ENCODE data around the gene BNC2. TPM values are rescaled to one million over a fixed set of nuclear protein-coding genes. Genes with fewer than 3 reads are reported as not detected.

Gene BNC2
- total RNA-seq, 4 donors from 2014 or later = 20.5 to 55.4 (median 26.2) TPM

GRCh38 chr9:16730162-16730561 lies 140.3 kb downstream of the BNC2 start:
- in situ Hi-C loops (cut with MboI; ENCODE audit: low pct_ligation_motif_present in 1 of 4, low pct_unique_long_range_greater_than_20kb in 1 of 4, low sequenced_read_pairs in 3 of 4) (loop anchor here in 1 of 4 donors (10.0 kb wide), 1 partner anchor 135 kb away; no protein-coding TSS in a partner anchor), intact Hi-C loops (cut with DNase I; ENCODE audit: low total_unique reads) (no loop called here)
- Histone ChIP-seq H3K9me3 (no peaks in the 10 kb centered on the region), H3K36me3 (no peaks in the 10 kb centered on the region), H3K27me3 (no peaks in the 10 kb centered on the region), H3K4me3 (no peak overlapping the region), H3K27ac (no peak overlapping the region), H3K4me1 (peaks cover 0 to 6% (median 0%) of the 10 kb centered on the region in 4 donors)
- 84 to 86% methylated on average over 4 to 5 of the region's 5 CpGs for WGBS, 2 donors (ENCODE audit: low coverage in 1 of 2)
- no peak for DNase-seq
- no peak for TF ChIP-seq POLR2AphosphoS5 (IDR thresholded peaks at IDR 0.05)
- TF ChIP-seq, protein P1, sequence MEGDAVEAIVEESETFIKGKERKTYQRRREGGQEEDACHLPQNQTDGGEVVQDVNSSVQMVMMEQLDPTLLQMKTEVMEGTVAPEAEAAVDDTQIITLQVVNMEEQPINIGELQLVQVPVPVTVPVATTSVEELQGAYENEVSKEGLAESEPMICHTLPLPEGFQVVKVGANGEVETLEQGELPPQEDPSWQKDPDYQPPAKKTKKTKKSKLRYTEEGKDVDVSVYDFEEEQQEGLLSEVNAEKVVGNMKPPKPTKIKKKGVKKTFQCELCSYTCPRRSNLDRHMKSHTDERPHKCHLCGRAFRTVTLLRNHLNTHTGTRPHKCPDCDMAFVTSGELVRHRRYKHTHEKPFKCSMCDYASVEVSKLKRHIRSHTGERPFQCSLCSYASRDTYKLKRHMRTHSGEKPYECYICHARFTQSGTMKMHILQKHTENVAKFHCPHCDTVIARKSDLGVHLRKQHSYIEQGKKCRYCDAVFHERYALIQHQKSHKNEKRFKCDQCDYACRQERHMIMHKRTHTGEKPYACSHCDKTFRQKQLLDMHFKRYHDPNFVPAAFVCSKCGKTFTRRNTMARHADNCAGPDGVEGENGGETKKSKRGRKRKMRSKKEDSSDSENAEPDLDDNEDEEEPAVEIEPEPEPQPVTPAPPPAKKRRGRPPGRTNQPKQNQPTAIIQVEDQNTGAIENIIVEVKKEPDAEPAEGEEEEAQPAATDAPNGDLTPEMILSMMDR (IDR thresholded peaks at IDR 0.05) = no peak

- TF ChIP-seq, protein P1 (IDR thresholded peaks at IDR 0.05) = no peak
- TF ChIP-seq POLR2A (IDR thresholded peaks at IDR 0.05) (no peak), POLR2AphosphoS5 (IDR thresholded peaks at IDR 0.05) (no peak), EP300 (IDR thresholded peaks at IDR 0.05; ENCODE audit: low read depth) (no peak)
- in situ Hi-C loops (cut with MboI; ENCODE audit: low pct_ligation_motif_present in 1 of 4, low pct_unique_long_range_greater_than_20kb in 1 of 4, low sequenced_read_pairs in 3 of 4) (loop anchor here in 1 of 4 donors (10.0 kb wide), 1 partner anchor 135 kb away; no protein-coding TSS in a partner anchor), intact Hi-C loops (cut with DNase I; ENCODE audit: low total_unique reads) (loop anchor here (10.0 kb wide), 2 partner anchors 135 to 525 kb away; no protein-coding TSS in a partner anchor)
- no peaks in the 10 kb centered on the region for H3K27me3 ChIP-seq
- 61 to 100% methylated on average over 1 to 4 of the region's 4 CpGs for WGBS, 2 donors (ENCODE audit: low coverage in 1 of 2)
- no peak overlapping the region for H3K4me3 ChIP-seq
- H3K9me3 ChIP-seq = no peaks in the 10 kb centered on the region
- peaks cover 0 to 6% (median 0%) of the 10 kb centered on the region in 4 donors for H3K4me1 ChIP-seq
- no peak for DNase-seq
- H3K27ac ChIP-seq = peak overlapping the region in 1 of 4 donors; percentile 85
- H3K36me3 ChIP-seq = no peaks in the 10 kb centered on the region
Measured at GRCh38 chr9:16729651-16730050, 140.8 kb downstream of the BNC2 start.

DNA sequence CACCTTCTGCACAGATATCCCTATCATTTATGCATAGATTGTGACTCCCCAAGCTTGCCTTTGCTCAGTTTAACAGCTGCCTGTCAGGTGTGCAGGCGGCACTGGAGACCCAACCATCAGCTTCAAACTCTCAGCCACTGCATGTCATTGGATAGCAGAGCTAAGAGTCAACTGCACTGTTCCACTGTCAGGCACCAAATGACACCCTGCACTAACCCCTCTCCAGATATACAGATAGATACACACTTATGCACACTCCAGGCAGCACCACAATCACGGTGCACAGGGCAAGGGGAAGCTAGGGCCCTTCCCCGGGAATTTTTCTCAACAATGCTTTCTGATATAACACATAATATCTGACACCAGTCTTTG lies 142.3 kb downstream of the BNC2 start:
- Histone ChIP-seq H3K27ac (peak overlapping the region; percentile 74 to 88 (median 85)), H3K27me3 (no peaks in the 10 kb centered on the region), H3K4me3 (peak overlapping the region in 3 of 4 donors; percentile 46 to 64 (median 56)), H3K4me1 (peaks cover 0 to 6% (median 0%) of the 10 kb centered on the region in 4 donors), H3K9me3 (no peaks in the 10 kb centered on the region), H3K36me3 (no peaks in the 10 kb centered on the region)
- TF ChIP-seq POLR2A (IDR thresholded peaks at IDR 0.05) (no peak), POLR2AphosphoS5 (IDR thresholded peaks at IDR 0.05) (no peak), EP300 (IDR thresholded peaks at IDR 0.05; ENCODE audit: low read depth) (no peak)
- TF ChIP-seq, protein P1 (IDR thresholded peaks at IDR 0.05) = no peak
- no peak for DNase-seq
- WGBS, 2 donors (ENCODE audit: low coverage in 1 of 2) = 73 to 92% methylated on average over 2 to 3 of the region's 3 CpGs
- in situ Hi-C loops (cut with MboI; ENCODE audit: low pct_ligation_motif_present in 1 of 4, low pct_unique_long_range_greater_than_20kb in 1 of 4, low sequenced_read_pairs in 3 of 4) = no loop called here
- intact Hi-C loops (cut with DNase I; ENCODE audit: low total_unique reads) = loop anchor here (10.0 kb wide), 2 partner anchors 137 to 523 kb away; no protein-coding TSS in a partner anchor

GRCh38 chr9:16727452-16728136 lies 142.9 kb downstream of the BNC2 start:
- DNase-seq = no peak

More at GRCh38 chr9:16727452-16728136, 142.9 kb downstream of the BNC2 start:
- H3K27ac ChIP-seq = peak overlapping the region; percentile 74 to 88 (median 85)
- H3K4me1 ChIP-seq = peaks cover 0 to 8% (median 0%) of the 10 kb centered on the region in 4 donors
- TF ChIP-seq EP300 (IDR thresholded peaks at IDR 0.05; ENCODE audit: low read depth) (no peak), POLR2A (IDR thresholded peaks at IDR 0.05) (no peak), POLR2AphosphoS5 (IDR thresholded peaks at IDR 0.05) (no peak)
- TF ChIP-seq, protein P1 (IDR thresholded peaks at IDR 0.05) = no peak
- no peaks in the 10 kb centered on the region for H3K27me3 ChIP-seq
- no peaks in the 10 kb centered on the region for H3K36me3 ChIP-seq
- 20 to 35% methylated on average over 6 to 7 of the region's 7 CpGs for WGBS, 2 donors (ENCODE audit: low coverage in 1 of 2)
- in situ Hi-C loops (cut with MboI; ENCODE audit: low pct_ligation_motif_present in 1 of 4, low pct_unique_long_range_greater_than_20kb in 1 of 4, low sequenced_read_pairs in 3 of 4) = no loop called here
- H3K9me3 ChIP-seq = no peaks in the 10 kb centered on the region
- peak overlapping the region; percentile 46 to 64 (median 52) for H3K4me3 ChIP-seq
- intact Hi-C loops (cut with DNase I; ENCODE audit: low total_unique reads) = loop anchor here (10.0 kb wide), 2 partner anchors 137 to 523 kb away; no protein-coding TSS in a partner anchor
